ENCODE measurements around the gene POU1F1.
"Not testable (repeated sequence)": the region's sequence is repeated elsewhere in the genome, so short reads cannot be mapped to it uniquely, and the experiment has no call there.

Gene POU1F1

DNA sequence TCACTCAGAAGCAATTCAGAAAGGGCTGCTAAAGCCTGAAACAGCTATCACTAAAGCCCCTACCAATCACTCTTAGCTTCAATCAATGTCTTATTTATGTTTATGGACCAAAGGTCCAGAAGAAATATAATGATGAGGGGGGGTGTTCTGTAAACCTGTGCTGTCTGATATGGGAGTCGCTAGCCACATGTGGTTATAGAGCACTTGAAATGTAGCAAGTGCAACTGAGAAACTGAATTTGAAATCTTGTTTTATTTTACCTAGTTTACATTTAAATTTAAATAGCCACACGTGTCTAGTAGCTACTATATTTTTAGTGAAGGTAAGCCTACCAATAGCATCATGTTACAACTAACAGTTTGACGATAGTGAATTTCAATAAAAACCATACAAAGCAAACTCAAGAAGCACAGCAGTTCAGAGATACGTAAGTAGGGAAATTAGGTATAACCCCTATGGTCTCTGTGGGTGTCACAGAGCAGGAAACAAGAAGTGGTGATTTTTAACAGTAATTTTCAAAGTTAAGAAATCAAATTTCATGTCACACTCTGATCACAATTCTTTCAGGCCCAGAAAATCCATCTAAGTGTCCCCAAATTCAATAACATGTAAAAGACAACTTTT lies 3.6 kb downstream of the POU1F1 start:
- no peak overlapping the region for H3K4me3 Mint-ChIP-seq
- no peaks in the 10 kb centered on the region for H3K27me3 Mint-ChIP-seq
- peaks cover 12% of the 10 kb centered on the region for H3K4me1 Mint-ChIP-seq (ENCODE audit: low read depth)
- no peaks in the 10 kb centered on the region for H3K36me3 Mint-ChIP-seq (ENCODE audit: low read depth)
- H3K27ac Mint-ChIP-seq, result no peak overlapping the region
- intact Hi-C loops (cut with micrococcal nuclease), result no loop called here
- H3K9me3 Mint-ChIP-seq, result no peaks in the 10 kb centered on the region

DNA sequence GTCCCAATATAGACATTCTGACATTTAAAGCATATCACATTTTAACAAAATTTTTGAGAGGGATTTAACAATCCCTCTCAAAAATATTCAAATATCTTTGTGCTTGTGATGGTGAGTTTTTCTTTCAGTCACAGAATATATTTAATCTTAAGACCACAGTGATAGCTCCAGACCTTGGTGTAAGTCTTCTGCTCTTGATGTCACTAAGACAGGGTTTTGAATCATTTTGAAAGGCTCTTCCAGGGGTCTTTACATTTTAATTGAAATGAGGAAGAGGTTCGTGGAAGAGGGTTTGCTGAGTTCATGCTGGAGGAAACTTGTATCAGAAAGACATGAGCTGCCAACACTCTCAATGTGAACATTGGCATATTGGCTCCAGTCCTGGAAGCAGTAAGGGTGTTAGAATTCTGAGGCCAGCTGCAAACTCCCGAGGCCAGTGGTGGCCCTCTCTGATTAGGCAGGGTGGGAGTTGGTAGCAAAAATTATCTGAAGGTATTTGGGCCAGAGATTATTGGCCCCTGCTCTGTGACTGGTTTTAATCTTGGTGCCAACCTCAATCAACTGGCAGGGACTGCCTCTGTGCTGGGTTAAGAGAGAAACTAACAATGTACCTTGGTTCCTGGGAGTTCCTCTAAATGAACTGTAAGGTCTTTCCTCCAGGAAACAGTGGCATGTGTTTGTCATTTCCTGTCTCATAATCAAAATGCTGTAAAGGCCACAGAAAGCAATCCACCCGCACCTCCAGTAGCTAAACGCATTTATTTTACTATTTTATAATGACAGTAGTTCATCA lies 5.3 kb downstream of the POU1F1 start:
- H3K36me3 Mint-ChIP-seq (ENCODE audit: low read depth), result no peaks in the 10 kb centered on the region
- intact Hi-C loops (cut with micrococcal nuclease), result no loop called here
- no peaks in the 10 kb centered on the region for H3K27me3 Mint-ChIP-seq
- H3K4me1 Mint-ChIP-seq (ENCODE audit: low read depth), result peaks cover 12% of the 10 kb centered on the region
- H3K4me3 Mint-ChIP-seq, result no peak overlapping the region
- H3K27ac Mint-ChIP-seq, result no peak overlapping the region
- H3K9me3 Mint-ChIP-seq, result no peaks in the 10 kb centered on the region

DNA sequence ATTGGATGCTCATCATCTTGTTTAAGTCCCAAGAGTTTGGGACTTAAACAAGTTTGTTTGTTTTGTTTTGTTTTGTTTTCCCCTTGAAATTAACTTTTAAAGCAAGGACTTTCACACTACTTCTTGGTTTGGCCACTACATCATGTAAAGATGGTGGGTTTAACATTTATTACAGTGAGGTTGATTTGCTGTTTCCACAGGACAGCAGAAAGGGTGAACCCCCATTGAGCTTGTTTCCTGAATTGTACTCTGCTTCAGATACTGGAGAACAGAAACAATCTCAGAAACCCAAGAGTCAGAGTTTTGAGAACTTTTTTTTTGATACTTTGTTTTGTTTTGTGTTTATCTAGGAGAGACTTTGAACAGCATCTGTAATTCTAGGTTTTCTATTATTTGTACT lies 6.7 kb downstream of the POU1F1 start:
- Mint-ChIP-seq H3K27ac (no peak overlapping the region), H3K4me1 (ENCODE audit: low read depth) (peaks cover 12% of the 10 kb centered on the region)

DNA sequence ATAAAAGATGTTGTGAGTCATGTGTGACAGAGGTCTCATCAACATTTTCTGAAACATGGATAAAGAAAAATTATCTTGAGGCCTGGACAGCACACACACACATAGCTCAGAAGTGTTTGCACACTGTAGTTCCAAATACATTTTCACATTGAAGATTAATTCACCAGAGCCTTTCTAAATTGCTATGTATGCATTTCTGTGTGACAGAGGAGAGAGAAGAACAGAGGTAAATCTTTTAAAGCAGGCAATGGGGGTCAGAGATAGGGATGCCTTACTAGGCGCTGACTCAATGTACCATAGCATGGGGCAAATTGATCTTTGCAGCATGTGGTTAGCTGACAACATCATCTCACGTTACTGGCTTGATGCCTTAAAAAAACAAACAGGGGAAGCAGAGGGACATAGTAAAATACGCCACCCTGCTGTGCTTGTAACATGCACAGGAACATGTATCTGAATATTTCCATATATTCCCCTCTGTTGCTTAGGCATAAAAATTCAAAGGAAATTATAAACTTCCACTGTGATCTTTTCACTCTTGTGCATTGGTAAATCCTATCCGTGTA lies 7.7 kb downstream of the POU1F1 start:
- Mint-ChIP-seq H3K4me3 (no peak overlapping the region), H3K27ac (no peak overlapping the region), H3K27me3 (no peaks in the 10 kb centered on the region), H3K36me3 (ENCODE audit: low read depth) (no peaks in the 10 kb centered on the region), H3K4me1 (ENCODE audit: low read depth) (peaks cover 12% of the 10 kb centered on the region), H3K9me3 (no peaks in the 10 kb centered on the region)
- intact Hi-C loops (cut with micrococcal nuclease), result no loop called here

More for the DNA sequence above, 6.7 kb downstream of the POU1F1 start:
- intact Hi-C loops (cut with micrococcal nuclease), result no loop called here
- Mint-ChIP-seq H3K36me3 (ENCODE audit: low read depth) (no peaks in the 10 kb centered on the region), H3K27me3 (no peaks in the 10 kb centered on the region), H3K4me3 (no peak overlapping the region), H3K9me3 (no peaks in the 10 kb centered on the region)

DNA sequence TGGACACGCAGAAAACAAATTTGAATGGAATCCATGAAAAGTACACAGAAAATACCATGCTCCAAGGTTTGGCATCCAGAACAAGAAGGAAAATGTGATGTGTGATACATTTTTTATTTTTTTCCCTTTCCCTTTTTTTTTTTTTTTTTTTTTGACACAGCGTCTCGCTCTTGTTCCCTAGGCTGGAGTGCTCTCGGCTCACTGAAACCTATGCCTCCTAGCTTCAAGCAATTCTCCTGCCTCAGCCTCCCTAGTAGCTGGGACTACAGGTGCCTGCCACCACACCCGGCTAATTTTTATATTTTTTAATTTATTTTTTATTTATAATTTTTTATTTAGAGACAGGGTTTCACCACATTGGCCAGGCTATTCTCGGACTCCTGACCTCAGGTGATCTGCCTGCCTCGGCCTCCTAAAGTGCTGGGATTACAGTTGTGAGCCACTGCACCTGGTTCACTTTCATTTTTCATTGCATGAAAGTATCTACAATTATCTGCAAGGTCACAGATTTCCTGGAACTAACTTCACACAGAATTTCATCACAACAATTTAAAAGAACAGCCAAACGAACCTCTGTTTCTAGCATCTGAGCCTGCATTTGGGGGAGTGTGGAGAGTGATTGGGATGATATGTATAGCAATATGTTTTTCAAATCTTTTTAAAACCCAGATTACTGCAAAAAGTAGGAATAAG lies 8.3 kb downstream of the POU1F1 start:
- Mint-ChIP-seq H3K4me1 (ENCODE audit: low read depth) (peaks cover 12% of the 10 kb centered on the region), H3K4me3 (no peak overlapping the region), H3K9me3 (no peaks in the 10 kb centered on the region), H3K27ac (no peak overlapping the region), H3K36me3 (ENCODE audit: low read depth) (no peaks in the 10 kb centered on the region), H3K27me3 (no peaks in the 10 kb centered on the region)
- intact Hi-C loops (cut with micrococcal nuclease), result no loop called here

DNA sequence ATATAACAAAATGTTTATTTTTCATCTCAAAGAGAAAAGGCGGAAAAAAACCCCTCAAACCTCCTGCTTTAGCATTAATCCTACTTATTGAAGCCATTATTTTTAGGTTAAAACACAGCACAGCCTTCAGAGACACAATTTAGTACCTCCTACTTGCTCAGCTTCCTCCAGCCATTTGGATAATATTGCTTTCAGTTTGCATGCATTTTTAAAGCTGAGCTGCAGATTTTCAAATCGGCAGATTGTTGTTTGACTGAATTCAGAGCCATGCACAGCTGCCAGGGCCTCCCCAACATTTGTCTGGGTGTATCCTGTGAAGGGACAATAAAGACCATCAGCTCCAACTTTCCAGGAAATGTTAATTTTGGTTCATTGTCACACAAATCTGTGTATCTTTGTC lies 14.5 kb downstream of the POU1F1 start:
- H3K27me3 Mint-ChIP-seq, result no peaks in the 10 kb centered on the region
- no peaks in the 10 kb centered on the region for H3K36me3 Mint-ChIP-seq (ENCODE audit: low read depth)

DNA sequence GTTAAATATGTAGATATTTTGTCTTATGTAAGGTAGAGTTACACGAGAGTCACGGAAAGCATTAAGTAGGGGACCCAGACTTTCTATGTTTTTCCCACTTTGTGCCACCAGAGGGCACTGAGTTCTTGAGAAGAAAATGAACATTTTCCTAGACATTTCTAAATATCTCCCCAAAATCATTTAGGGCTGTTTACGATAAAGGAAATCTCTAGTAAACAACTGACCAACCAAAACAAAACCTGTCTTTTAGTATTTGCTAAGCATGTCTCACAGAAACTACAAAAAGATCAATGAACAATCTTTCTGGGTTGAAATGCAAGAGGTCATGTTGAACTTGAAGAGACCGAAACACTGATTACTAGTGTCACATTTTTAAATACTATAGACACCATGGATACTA lies 16.1 kb downstream of the POU1F1 start:
- H3K4me3 Mint-ChIP-seq, result no peak overlapping the region
- intact Hi-C loops (cut with micrococcal nuclease), result no loop called here
- H3K27ac Mint-ChIP-seq, result no peak overlapping the region
- no peaks in the 10 kb centered on the region for H3K9me3 Mint-ChIP-seq
- no peaks in the 10 kb centered on the region for H3K4me1 Mint-ChIP-seq (ENCODE audit: low read depth)
- peaks cover 10% of the 10 kb centered on the region for H3K36me3 Mint-ChIP-seq (ENCODE audit: low read depth)
- no peaks in the 10 kb centered on the region for H3K27me3 Mint-ChIP-seq

More for the DNA sequence above, 14.5 kb downstream of the POU1F1 start:
- Mint-ChIP-seq H3K9me3 (no peaks in the 10 kb centered on the region), H3K27ac (no peak overlapping the region), H3K4me3 (no peak overlapping the region), H3K4me1 (ENCODE audit: low read depth) (no peaks in the 10 kb centered on the region)
- intact Hi-C loops (cut with micrococcal nuclease), result no loop called here

DNA sequence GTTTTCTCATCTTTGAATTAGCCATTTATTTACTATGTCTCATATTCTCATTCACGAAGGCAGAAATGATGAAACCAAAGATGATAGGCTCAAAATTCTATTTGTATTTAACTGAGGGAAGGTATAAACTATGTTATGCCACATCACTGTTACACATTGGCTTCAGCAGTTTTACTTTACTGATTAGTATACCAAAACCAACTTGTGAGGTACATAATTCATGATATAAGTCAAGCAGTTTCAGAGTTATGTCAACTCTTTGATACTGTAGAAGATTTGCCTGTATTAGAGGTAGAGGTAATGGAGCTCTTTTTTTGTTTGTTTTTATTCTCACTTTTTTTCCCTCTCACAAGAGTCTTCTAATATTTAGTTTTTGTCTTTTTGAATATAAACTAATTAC lies 26.4 kb downstream of the POU1F1 start:
- no peak overlapping the region for H3K4me3 Mint-ChIP-seq
- H3K9me3 Mint-ChIP-seq, result no peaks in the 10 kb centered on the region
- H3K4me1 Mint-ChIP-seq (ENCODE audit: low read depth), result no peaks in the 10 kb centered on the region
- no peak overlapping the region for H3K27ac Mint-ChIP-seq
- peaks cover 61% of the 10 kb centered on the region for H3K36me3 Mint-ChIP-seq (ENCODE audit: low read depth)
- no peaks in the 10 kb centered on the region for H3K27me3 Mint-ChIP-seq
- intact Hi-C loops (cut with micrococcal nuclease), result no loop called here

DNA sequence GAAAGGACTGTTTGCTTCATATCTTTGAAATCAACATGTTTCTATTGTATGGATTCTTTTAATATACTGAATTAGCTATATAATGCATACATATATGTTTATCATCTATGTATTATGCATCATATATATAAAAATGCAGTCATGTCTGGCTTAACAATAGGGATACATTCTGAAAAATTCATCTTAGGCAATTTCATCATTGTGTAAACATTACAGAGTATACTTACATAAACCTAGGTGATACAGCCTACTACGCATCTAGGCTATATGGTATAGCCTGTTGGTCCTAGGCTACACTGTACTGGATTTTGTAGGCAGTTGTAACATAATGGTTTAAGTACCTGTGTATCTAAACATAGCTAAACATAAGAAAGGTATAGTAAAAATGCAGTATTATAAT lies 27.6 kb downstream of the POU1F1 start:
- Mint-ChIP-seq H3K4me1 (ENCODE audit: low read depth) (no peaks in the 10 kb centered on the region), H3K27ac (no peak overlapping the region), H3K9me3 (no peaks in the 10 kb centered on the region), H3K4me3 (no peak overlapping the region), H3K36me3 (ENCODE audit: low read depth) (peaks cover 57% of the 10 kb centered on the region), H3K27me3 (no peaks in the 10 kb centered on the region)
- intact Hi-C loops (cut with micrococcal nuclease), result no loop called here

DNA sequence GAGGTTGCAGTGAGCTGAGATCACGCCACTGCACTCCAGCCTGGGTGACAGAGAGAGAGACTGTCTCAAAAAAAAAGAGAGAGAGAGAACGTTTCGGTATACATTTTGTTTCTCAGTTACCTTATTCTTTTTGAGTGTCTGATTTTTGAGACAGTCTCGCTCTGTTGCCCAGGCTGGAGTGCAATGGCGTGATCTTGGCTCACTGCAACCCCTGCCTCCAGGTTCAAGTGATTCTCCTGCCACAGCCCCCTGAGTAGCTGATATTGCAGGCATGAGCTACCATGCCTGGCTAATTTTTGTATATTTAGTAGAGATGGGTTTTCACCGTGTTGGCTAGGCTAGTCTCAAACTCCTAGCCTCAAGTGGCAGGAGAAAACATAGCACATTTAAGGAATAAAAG lies 28.2 kb downstream of the POU1F1 start:
- H3K36me3 Mint-ChIP-seq (ENCODE audit: low read depth), result peaks cover 57% of the 10 kb centered on the region
- H3K9me3 Mint-ChIP-seq; H3K4me3 Mint-ChIP-seq; intact Hi-C loops (cut with micrococcal nuclease); H3K27me3 Mint-ChIP-seq; H3K4me1 Mint-ChIP-seq (ENCODE audit: low read depth); H3K27ac Mint-ChIP-seq: not testable (repeated sequence)

DNA sequence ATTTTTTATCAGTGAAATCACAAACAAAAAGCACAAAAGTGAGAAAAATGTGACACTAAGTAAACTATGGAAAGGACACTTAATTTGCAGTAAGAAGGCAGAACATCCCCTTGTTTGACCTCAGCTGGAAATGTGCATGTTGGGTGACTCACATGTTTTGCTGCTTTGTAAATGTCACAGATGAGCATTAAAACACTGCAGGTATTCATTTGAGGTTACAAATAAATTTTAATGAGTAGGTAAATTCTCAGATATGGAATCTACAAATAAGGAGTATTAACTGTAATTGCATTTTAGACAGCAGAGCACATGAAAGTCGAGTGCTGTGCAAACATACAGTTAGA lies 29.0 kb downstream of the POU1F1 start:
- no peaks in the 10 kb centered on the region for H3K4me1 Mint-ChIP-seq (ENCODE audit: low read depth)
- no peaks in the 10 kb centered on the region for H3K9me3 Mint-ChIP-seq
- peaks cover 56% of the 10 kb centered on the region for H3K36me3 Mint-ChIP-seq (ENCODE audit: low read depth)
- H3K4me3 Mint-ChIP-seq, result no peak overlapping the region
- intact Hi-C loops (cut with micrococcal nuclease), result no loop called here
- H3K27me3 Mint-ChIP-seq, result no peaks in the 10 kb centered on the region
- H3K27ac Mint-ChIP-seq, result no peak overlapping the region

DNA sequence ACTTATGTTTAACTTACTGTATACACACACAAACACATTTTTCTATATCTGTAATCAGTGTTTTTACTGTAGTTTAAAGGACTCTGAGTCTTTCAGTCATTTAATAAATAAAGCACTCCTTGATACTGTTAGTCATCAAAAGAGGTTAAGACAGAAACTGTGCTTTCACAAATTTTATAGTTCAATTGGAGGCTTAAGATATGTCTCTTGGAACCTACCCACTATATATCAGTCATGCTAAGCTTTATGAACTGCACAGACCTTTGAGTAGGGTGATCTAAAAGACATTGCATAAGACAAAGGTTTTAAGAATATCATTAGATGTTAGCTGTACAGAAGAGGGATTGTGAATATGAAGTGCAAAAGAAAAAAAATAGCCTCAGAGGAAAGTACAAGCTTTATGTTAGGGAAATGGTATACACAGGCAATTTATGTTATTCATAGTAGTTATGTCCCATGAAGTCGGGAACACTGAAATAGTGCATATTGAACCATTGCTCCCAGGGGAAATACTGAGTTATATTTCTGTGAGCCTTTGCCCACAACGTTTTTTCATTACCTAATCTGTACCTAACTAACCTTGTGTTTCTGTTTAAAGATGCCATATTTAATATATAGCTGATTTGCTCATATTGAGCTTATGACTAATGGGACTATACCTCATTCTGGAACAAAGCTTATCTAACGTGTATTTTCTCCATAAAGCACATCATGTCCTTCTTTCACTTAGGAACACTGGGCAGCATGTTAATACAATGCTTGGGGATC lies 29.5 kb downstream of the POU1F1 start:
- no peaks in the 10 kb centered on the region for H3K4me1 Mint-ChIP-seq (ENCODE audit: low read depth)
- no peaks in the 10 kb centered on the region for H3K27me3 Mint-ChIP-seq
- intact Hi-C loops (cut with micrococcal nuclease), result no loop called here
- no peak overlapping the region for H3K4me3 Mint-ChIP-seq
- peaks cover 56% of the 10 kb centered on the region for H3K36me3 Mint-ChIP-seq (ENCODE audit: low read depth)
- H3K9me3 Mint-ChIP-seq, result no peaks in the 10 kb centered on the region
- no peak overlapping the region for H3K27ac Mint-ChIP-seq

DNA sequence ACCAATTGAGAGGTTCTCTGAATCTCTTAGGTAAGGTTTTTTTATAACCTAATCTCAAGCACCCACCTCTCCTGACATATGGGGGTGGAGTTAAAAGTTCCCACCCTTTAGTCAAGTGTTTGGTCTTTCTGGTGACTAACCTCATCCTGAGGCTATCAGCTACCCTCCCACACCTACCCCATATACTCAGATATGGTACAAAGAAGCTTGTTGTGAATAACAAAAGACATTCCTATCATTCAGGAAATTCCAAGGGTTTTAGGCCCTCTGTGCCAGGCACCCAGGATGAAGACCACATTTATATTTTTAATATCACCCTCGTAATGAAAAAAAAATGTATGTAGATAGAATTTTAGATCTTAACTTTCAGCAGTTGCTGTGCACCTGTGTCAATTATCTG lies 40.3 kb downstream of the POU1F1 start:
- intact Hi-C loops (cut with micrococcal nuclease), result no loop called here
- no peaks in the 10 kb centered on the region for H3K27me3 Mint-ChIP-seq
- H3K4me1 Mint-ChIP-seq (ENCODE audit: low read depth), result peaks cover 24% of the 10 kb centered on the region
- H3K9me3 Mint-ChIP-seq, result no peaks in the 10 kb centered on the region
- H3K27ac Mint-ChIP-seq, result no peak overlapping the region
- H3K36me3 Mint-ChIP-seq (ENCODE audit: low read depth), result peaks cover 15% of the 10 kb centered on the region
- H3K4me3 Mint-ChIP-seq, result no peak overlapping the region

DNA sequence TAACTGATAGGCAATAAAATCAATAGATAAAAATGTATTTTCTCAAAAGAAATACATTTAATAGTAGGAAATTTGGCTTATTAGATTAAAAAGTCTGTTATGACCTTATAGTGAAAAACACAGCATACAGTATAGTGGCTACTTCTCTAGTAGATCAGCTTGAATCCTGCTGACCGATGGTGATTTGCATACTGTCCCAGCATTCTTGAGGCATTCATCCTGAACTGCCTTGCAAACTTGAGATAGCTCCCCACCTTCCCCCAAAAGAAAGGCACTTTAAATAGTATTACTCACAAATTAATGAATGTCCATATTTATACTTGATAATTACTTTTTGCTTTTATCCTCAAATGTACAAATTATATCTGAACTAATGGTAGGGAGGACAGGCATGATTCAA lies 42.6 kb downstream of the POU1F1 start:
- Mint-ChIP-seq H3K9me3 (no peaks in the 10 kb centered on the region), H3K27me3 (no peaks in the 10 kb centered on the region), H3K4me1 (ENCODE audit: low read depth) (peaks cover 38% of the 10 kb centered on the region), H3K27ac (no peak overlapping the region), H3K4me3 (no peak overlapping the region), H3K36me3 (ENCODE audit: low read depth) (peaks cover 14% of the 10 kb centered on the region)
- intact Hi-C loops (cut with micrococcal nuclease), result no loop called here
